Breast epithelium (tissue), 4 donors: Measurements from ENCODE around the gene FRMD4A. TPM values are rescaled to one million over a fixed set of nuclear protein-coding genes. Genes with fewer than 3 reads are reported as not detected.
A peak's percentile ranks its signal among the peaks of the same experiment; 100 is the strongest.

Experiments
- DNase-seq, 2 donors: peaks; one replicate each; pipeline ENCODE4 v3.0.0-alpha.2; 2019; ENCODE audit warnings: low spot score in 2 of 2
- H3K27ac ChIP-seq, 2 donors: fragments of 200-600 bp; sonication (generic) in 1 of 2; one replicate each; pipeline ENCODE4 v1.5.1; 2016 to 2019; ENCODE audit warnings: mild to moderate bottlenecking in 1 of 2
- H3K27me3 ChIP-seq, 2 donors: fragments of 200-600 bp; sonication (generic) in 1 of 2; one replicate each; pipeline versions ENCODE4 v1.5.1 to v1.6.0; 2017 to 2019; ENCODE audit warnings: control low read depth in 1 of 2, mild to moderate bottlenecking in 1 of 2
- H3K36me3 ChIP-seq: fragments of 200-600 bp; one replicate; pipeline ENCODE4 v1.5.1; 2019
- H3K4me1 ChIP-seq, 2 donors: fragments of 200-600 bp; sonication (generic); one replicate each; pipeline ENCODE4 v1.5.1; 2016 to 2019; ENCODE audit warnings: control low read depth in 1 of 2
- H3K4me3 ChIP-seq, 3 donors: fragments of 200-600 bp; sonication (generic); 1 replicate in 2 of 3; 2 replicates in 1 of 3; pipeline ENCODE4 v1.5.1; 2016 to 2019; ENCODE audit warnings: mild to moderate bottlenecking in 3 of 3, moderate library complexity in 2 of 3
- H3K9me3 ChIP-seq, 2 donors: fragments of 200-600 bp; sonication (generic) in 1 of 2; one replicate each; pipeline ENCODE4 v1.5.1; 2016 to 2019; ENCODE audit warnings: control low read depth in 1 of 2
- CTCF ChIP-seq, 3 donors: fragments of 450-650 bp; IDR thresholded peaks; one replicate each; pipeline ENCODE4 v1.5.1; 2016 to 2017; ENCODE audit warnings: antibody characterized with exemption in 3 of 3, mild to moderate bottlenecking in 3 of 3, moderate library complexity in 3 of 3
- POLR2A ChIP-seq: fragments of 450-650 bp; IDR thresholded peaks from one replicate; pipeline ENCODE4 v1.6.1; 2016; ENCODE audit warnings: antibody characterized with exemption, mild to moderate bottlenecking, moderate library complexity
- POLR2AphosphoS5 ChIP-seq, 3 donors: sonication (generic); formaldehyde crosslinking; IDR thresholded peaks; one replicate each; pipeline ENCODE4 v1.6.1; 2017; ENCODE audit warnings: antibody characterized with exemption in 3 of 3
- intact Hi-C: fragments of 100-400 bp; cut with DNase I; formaldehyde crosslinking; loops from one replicate; pipeline ENCODE4 v1.15.1; 2023; ENCODE audit warnings: low total_unique reads
- total RNA-seq, 3 donors: library from RNA; depleted of rRNA; stranded (reverse); fragments of >200 nt; gene quantifications; one replicate each; pipeline ENCODE4 v1.1.0, GENCODE V29; 2016

Gene FRMD4A
- total RNA-seq, 3 donors from 2014 or later, result 27.5 to 107 (median 34.4) TPM

GRCh38 chr10:13823096-13823708, 507.5 kb downstream of the FRMD4A start:
- intact Hi-C loops, result no loop called here
- Histone ChIP-seq H3K4me1 (no peaks in the 10 kb centered on the region), H3K4me3 (no peak overlapping the region), H3K27me3 (peaks cover 0 to 7% of the 10 kb centered on the region in 2 donors), H3K9me3 (no peaks in the 10 kb centered on the region), H3K36me3 (no peaks in the 10 kb centered on the region), H3K27ac (no peak overlapping the region)
- no peak for DNase-seq
- no peak for TF ChIP-seq CTCF (IDR thresholded peaks at IDR 0.05)
- no peak for TF ChIP-seq POLR2A
- TF ChIP-seq POLR2AphosphoS5 (IDR thresholded peaks at IDR 0.05), result no peak

- H3K27ac ChIP-seq, result peak overlapping the region in 1 of 2 donors; percentile 7
- H3K36me3 ChIP-seq, result no peaks in the 10 kb centered on the region
- intact Hi-C loops, result no loop called here
- TF ChIP-seq POLR2A, result no peak
- TF ChIP-seq CTCF (IDR thresholded peaks at IDR 0.05), result no peak
- no peak for TF ChIP-seq POLR2AphosphoS5 (IDR thresholded peaks at IDR 0.05)
- H3K9me3 ChIP-seq, result no peaks in the 10 kb centered on the region
- no peaks in the 10 kb centered on the region for H3K4me1 ChIP-seq
- peaks cover 0 to 7% of the 10 kb centered on the region in 2 donors for H3K27me3 ChIP-seq
- DNase-seq, result no peak
- H3K4me3 ChIP-seq, result no peak overlapping the region
Observed at GRCh38 chr10:13822490-13822889, 508.2 kb downstream of the FRMD4A start.

GRCh38 chr10:13820964-13821337, 509.8 kb downstream of the FRMD4A start:
- Histone ChIP-seq H3K27ac (peak overlapping the region in 1 of 2 donors; percentile 71), H3K27me3 (peaks cover 0 to 7% of the 10 kb centered on the region in 2 donors), H3K9me3 (peaks cover 0 to 8% of the 10 kb centered on the region in 2 donors), H3K36me3 (no peaks in the 10 kb centered on the region), H3K4me1 (no peaks in the 10 kb centered on the region), H3K4me3 (peak overlapping the region in 1 of 3 donors; percentile 25)
- DNase-seq, result no peak
- TF ChIP-seq POLR2AphosphoS5 (IDR thresholded peaks at IDR 0.05), result no peak
- intact Hi-C loops, result no loop called here

GRCh38 chr10:13820119-13820963, 510.4 kb downstream of the FRMD4A start:
- Histone ChIP-seq H3K36me3 (no peaks in the 10 kb centered on the region), H3K27ac (peak overlapping the region in 1 of 2 donors; percentile 71), H3K9me3 (peaks cover 0 to 9% of the 10 kb centered on the region in 2 donors), H3K4me3 (peak overlapping the region in 1 of 3 donors; percentile 25), H3K27me3 (peaks cover 0 to 7% of the 10 kb centered on the region in 2 donors), H3K4me1 (no peaks in the 10 kb centered on the region)
- intact Hi-C loops, result no loop called here
- DNase-seq, result no peak
- TF ChIP-seq POLR2AphosphoS5 (IDR thresholded peaks at IDR 0.05) (no peak), CTCF (IDR thresholded peaks at IDR 0.05) (no peak), POLR2A (no peak)

- intact Hi-C loops, result no loop called here
- TF ChIP-seq POLR2A (no peak), CTCF (IDR thresholded peaks at IDR 0.05) (no peak), POLR2AphosphoS5 (IDR thresholded peaks at IDR 0.05) (no peak)
- peaks cover 0 to 9% of the 10 kb centered on the region in 2 donors for H3K9me3 ChIP-seq
- peak; percentile 27 to 67 for DNase-seq
- no peak overlapping the region for H3K27ac ChIP-seq
- H3K4me1 ChIP-seq, result no peaks in the 10 kb centered on the region
- no peaks in the 10 kb centered on the region for H3K36me3 ChIP-seq
- peaks cover 0 to 5% of the 10 kb centered on the region in 2 donors for H3K27me3 ChIP-seq
- no peak overlapping the region for H3K4me3 ChIP-seq
Observed at GRCh38 chr10:13816195-13816925, 514.4 kb downstream of the FRMD4A start.
